Thyroid gland (tissue), 4 donors: ENCODE results near the gene CCDC9.

ENCODE experiments used
- CTCF ChIP-seq, 6 experiments: fragments of 200-600 bp in 3 of 6; fragments of 450-650 bp in 3 of 6; sonication (generic) in 3 of 6; IDR thresholded peaks; one replicate each; pipeline ENCODE4 v1.5.1; 2016 to 2019; ENCODE audit warnings: antibody characterized with exemption in 6 of 6, mild to moderate bottlenecking in 2 of 6, inconsistent platforms in 1 of 6, moderate library complexity in 1 of 6
- POLR2A ChIP-seq, 2 donors: fragments of 450-650 bp; IDR thresholded peaks; one replicate each; pipeline ENCODE4 v1.6.1; 2017; ENCODE audit warnings: antibody characterized with exemption in 2 of 2, mild to moderate bottlenecking in 2 of 2, moderate library complexity in 1 of 2

GRCh38 chr19:47266401-47266941 lies 10.1 kb downstream of the CCDC9 start:
- TF ChIP-seq CTCF (IDR thresholded peaks at IDR 0.05) (no peak), POLR2A (IDR thresholded peaks at IDR 0.05) (no peak)
